ENCODE data around the gene DUOX2.
"Not testable (repeated sequence)": the region's sequence is repeated elsewhere in the genome, so short reads cannot be mapped to it uniquely, and the experiment has no call there.

DUOX2 gene

DNA sequence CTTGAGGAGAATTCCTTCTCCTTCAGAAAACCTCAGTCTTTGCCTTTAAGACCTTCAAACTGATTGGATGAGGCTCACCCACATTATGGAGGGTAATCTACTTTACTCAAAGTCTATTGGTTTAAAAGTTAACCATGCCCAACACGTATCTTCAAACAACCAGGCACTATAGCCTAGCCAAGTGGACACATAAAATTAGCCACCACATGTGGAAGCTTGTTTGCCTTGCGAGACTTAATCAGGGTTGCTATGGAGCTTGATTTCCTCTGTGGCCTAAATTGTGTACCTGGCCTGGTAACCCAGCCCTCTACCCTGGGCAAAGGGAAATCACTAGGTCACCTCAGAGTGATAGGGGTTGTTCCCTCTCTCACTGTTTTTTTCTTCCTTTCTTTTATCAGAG lies 71.1 kb downstream of the DUOX2 start:
- not testable (repeated sequence) for H3K36me3 ChIP-seq (ENCODE audit: control insufficient read depth, insufficient read depth, low read length); H3K9me3 ChIP-seq (ENCODE audit: control insufficient read depth, insufficient read depth, low read length); H3K4me1 ChIP-seq (ENCODE audit: control insufficient read depth, insufficient read depth, low read length); DNase-seq (ENCODE audit: low read depth, low spot score); H3K27ac ChIP-seq (ENCODE audit: low read length); H3K27me3 ChIP-seq (ENCODE audit: control insufficient read depth, insufficient read depth, low read length); H3K4me3 ChIP-seq (ENCODE audit: low read length)
- WGBS (ENCODE audit: insufficient coverage, insufficient read length): no CpG with 5 or more reads among the region's 2 CpGs
